ENCODE results near the gene TMPRSS9.

- TF ChIP-seq CTCF (IDR thresholded peaks at IDR 0.05) (no peak), ZFX (IDR thresholded peaks at IDR 0.05; ENCODE audit: borderline replicate concordance) (no peak)
These were observed 20.5 kb downstream of the TMPRSS9 start for GRCh38 chr19:2380567-2380966.

All from 22Rv1 (cell line).